Measurements from ENCODE around the gene VAMP7.

VAMP7 gene

DNA sequence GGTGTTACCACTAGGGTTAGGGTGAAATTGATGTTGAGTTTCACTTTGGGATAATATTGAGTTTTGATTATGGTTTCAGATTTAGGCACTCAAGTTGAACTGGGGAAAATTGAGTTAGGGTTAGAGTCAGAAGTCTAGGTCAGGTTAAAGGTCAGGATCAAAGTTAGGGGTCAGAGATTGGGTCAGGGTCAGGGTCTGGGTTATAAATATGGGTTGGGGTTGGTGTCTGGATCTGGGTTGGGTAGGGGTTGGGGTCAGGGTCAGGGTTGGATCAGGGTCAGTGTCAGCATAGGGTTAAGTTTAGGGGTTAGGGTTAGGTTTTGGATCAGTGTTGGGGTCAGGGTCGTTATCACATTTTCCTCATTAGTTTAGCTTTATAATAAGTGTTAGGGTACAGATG, 73.6 kb downstream of the VAMP7 start:
- no peak overlapping the region for H3K4me2 ChIP-seq (ENCODE audit: low read length)
- H3K27ac ChIP-seq (ENCODE audit: low read depth, low read length), result no peak overlapping the region
- H3K27me3 ChIP-seq (ENCODE audit: control insufficient read depth, low read length), result no peaks in the 10 kb centered on the region
- H3K9me3 ChIP-seq (ENCODE audit: control insufficient read depth, insufficient read depth, low read length), result no peaks in the 10 kb centered on the region
- no peaks in the 10 kb centered on the region for H4K20me1 ChIP-seq (ENCODE audit: control insufficient read depth, insufficient read depth, low read depth, low read length)
- H3K4me3 ChIP-seq (ENCODE audit: low read length), result no peak overlapping the region
- H3K79me2 ChIP-seq (ENCODE audit: control insufficient read depth, low read length), result no peaks in the 10 kb centered on the region
- H3K4me1 ChIP-seq (ENCODE audit: control insufficient read depth, low read length), result no peaks in the 10 kb centered on the region
- H3K9me2 ChIP-seq (replicated peaks; ENCODE audit: control insufficient read depth, low read length), result no peaks in the 10 kb centered on the region
- H3F3A ChIP-seq (ENCODE audit: control insufficient read depth, insufficient read depth), result no peaks in the 10 kb centered on the region
- H3K36me3 ChIP-seq (ENCODE audit: control insufficient read depth, low read length), result no peaks in the 10 kb centered on the region
- TF ChIP-seq CTCF (IDR thresholded peaks at IDR 0.05; ENCODE audit: low read depth, low read length, poor library complexity, severe bottlenecking) (no peak), EZH2phosphoT487 (IDR thresholded peaks at IDR 0.05; ENCODE audit: borderline replicate concordance, low read length) (no peak)

DNA sequence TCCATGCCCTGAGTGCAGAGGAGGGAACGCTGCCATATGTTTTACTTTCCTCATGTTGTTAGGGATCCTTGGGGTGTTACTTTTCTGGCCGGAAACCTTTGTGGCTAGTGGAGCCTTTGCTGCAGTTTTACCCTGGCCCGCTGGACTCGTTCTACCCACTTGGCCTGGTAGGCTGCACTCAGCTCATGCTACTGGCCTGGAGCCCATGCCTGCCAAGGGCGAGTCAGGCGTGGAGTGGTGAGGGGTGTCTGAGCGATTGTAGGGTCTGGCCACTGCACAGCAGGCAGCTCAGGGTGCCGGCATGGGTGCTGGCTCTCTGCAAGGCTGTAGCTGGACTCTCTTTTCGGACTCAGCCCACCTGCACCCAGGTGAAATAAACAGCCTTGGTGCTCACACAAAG, 75.0 kb downstream of the VAMP7 start:
- TF ChIP-seq CTCF (IDR thresholded peaks at IDR 0.05; ENCODE audit: low read depth, low read length, poor library complexity, severe bottlenecking), result no peak
- TF ChIP-seq EZH2phosphoT487 (IDR thresholded peaks at IDR 0.05; ENCODE audit: borderline replicate concordance, low read length), result no peak

GRCh38 chrX:155956649-155957048, 75.5 kb downstream of the VAMP7 start:
- Histone ChIP-seq H3F3A (ENCODE audit: control insufficient read depth, insufficient read depth) (no peaks in the 10 kb centered on the region), H3K9me3 (ENCODE audit: control insufficient read depth, insufficient read depth, low read length) (no peaks in the 10 kb centered on the region), H3K4me2 (ENCODE audit: low read length) (no peak overlapping the region), H3K27me3 (ENCODE audit: control insufficient read depth, low read length) (no peaks in the 10 kb centered on the region), H4K20me1 (ENCODE audit: control insufficient read depth, insufficient read depth, low read depth, low read length) (no peaks in the 10 kb centered on the region), H3K79me2 (ENCODE audit: control insufficient read depth, low read length) (no peaks in the 10 kb centered on the region), H3K27ac (ENCODE audit: low read depth, low read length) (no peak overlapping the region), H3K9me2 (replicated peaks; ENCODE audit: control insufficient read depth, low read length) (no peaks in the 10 kb centered on the region), H3K4me3 (ENCODE audit: low read length) (no peak overlapping the region), H3K4me1 (ENCODE audit: control insufficient read depth, low read length) (no peaks in the 10 kb centered on the region), H3K36me3 (ENCODE audit: control insufficient read depth, low read length) (no peaks in the 10 kb centered on the region)
- TF ChIP-seq EZH2phosphoT487 (IDR thresholded peaks at IDR 0.05; ENCODE audit: borderline replicate concordance, low read length) (no peak), CTCF (IDR thresholded peaks at IDR 0.05; ENCODE audit: low read depth, low read length, poor library complexity, severe bottlenecking) (no peak)

More for the DNA sequence above, 75.0 kb downstream of the VAMP7 start:
- Histone ChIP-seq H4K20me1 (ENCODE audit: control insufficient read depth, insufficient read depth, low read depth, low read length) (no peaks in the 10 kb centered on the region), H3K4me1 (ENCODE audit: control insufficient read depth, low read length) (no peaks in the 10 kb centered on the region), H3K36me3 (ENCODE audit: control insufficient read depth, low read length) (no peaks in the 10 kb centered on the region), H3K9me3 (ENCODE audit: control insufficient read depth, insufficient read depth, low read length) (no peaks in the 10 kb centered on the region), H3F3A (ENCODE audit: control insufficient read depth, insufficient read depth) (no peaks in the 10 kb centered on the region), H3K27ac (ENCODE audit: low read depth, low read length) (no peak overlapping the region), H3K4me2 (ENCODE audit: low read length) (no peak overlapping the region), H3K27me3 (ENCODE audit: control insufficient read depth, low read length) (no peaks in the 10 kb centered on the region), H3K4me3 (ENCODE audit: low read length) (no peak overlapping the region), H3K79me2 (ENCODE audit: control insufficient read depth, low read length) (no peaks in the 10 kb centered on the region), H3K9me2 (replicated peaks; ENCODE audit: control insufficient read depth, low read length) (no peaks in the 10 kb centered on the region)

- no peak overlapping the region for H3K4me3 ChIP-seq (ENCODE audit: low read length)
- H4K20me1 ChIP-seq (ENCODE audit: control insufficient read depth, insufficient read depth, low read depth, low read length), result no peaks in the 10 kb centered on the region
- H3K9me2 ChIP-seq (replicated peaks; ENCODE audit: control insufficient read depth, low read length), result no peaks in the 10 kb centered on the region
- no peak overlapping the region for H3K27ac ChIP-seq (ENCODE audit: low read depth, low read length)
- no peaks in the 10 kb centered on the region for H3K36me3 ChIP-seq (ENCODE audit: control insufficient read depth, low read length)
- TF ChIP-seq EZH2phosphoT487 (IDR thresholded peaks at IDR 0.05; ENCODE audit: borderline replicate concordance, low read length) (no peak), CTCF (IDR thresholded peaks at IDR 0.05; ENCODE audit: low read depth, low read length, poor library complexity, severe bottlenecking) (no peak)
- H3K27me3 ChIP-seq (ENCODE audit: control insufficient read depth, low read length), result no peaks in the 10 kb centered on the region
- no peaks in the 10 kb centered on the region for H3K4me1 ChIP-seq (ENCODE audit: control insufficient read depth, low read length)
- no peak overlapping the region for H3K4me2 ChIP-seq (ENCODE audit: low read length)
- H3K79me2 ChIP-seq (ENCODE audit: control insufficient read depth, low read length), result no peaks in the 10 kb centered on the region
- no peaks in the 10 kb centered on the region for H3K9me3 ChIP-seq (ENCODE audit: control insufficient read depth, insufficient read depth, low read length)
- no peaks in the 10 kb centered on the region for H3F3A ChIP-seq (ENCODE audit: control insufficient read depth, insufficient read depth)
Observed at GRCh38 chrX:155957843-155958242, 76.7 kb downstream of the VAMP7 start.

Data from DOHH2 (cell line).